ENCODE results near the gene TUBGCP6. TPM values are rescaled to one million over a fixed set of nuclear protein-coding genes. Genes with fewer than 3 reads are reported as not detected.
A peak's percentile ranks its signal among the peaks of the same experiment; 100 is the strongest.

The TUBGCP6 gene
- total RNA-seq, 1 experiment from 2014 or later, result 31.3 TPM

GRCh38 chr22:50184004-50184901, 60.6 kb downstream of the TUBGCP6 start:
- H3K36me3 ChIP-seq (ENCODE audit: control insufficient read depth, insufficient read depth, low read length), result no peaks in the 10 kb centered on the region
- H3K4me1 ChIP-seq (ENCODE audit: control insufficient read depth, insufficient read depth, low read length), result peaks cover 28% of the 10 kb centered on the region
- ATAC-seq (no peak), DNase-seq (ENCODE audit: low read depth, low spot score) (no peak)
- no peak for TF ChIP-seq SIN3A (IDR thresholded peaks at IDR 0.05; ENCODE audit: borderline replicate concordance, insufficient read depth, low read depth, low read length)
- no peak for TF ChIP-seq CTCF (IDR thresholded peaks at IDR 0.05)
- no peak for TF ChIP-seq REST (IDR thresholded peaks at IDR 0.05; ENCODE audit: insufficient read depth in 1 of 2, low read depth in 2 of 2, low read length in 1 of 2)
- TF ChIP-seq TCF7L2 (IDR thresholded peaks at IDR 0.05; ENCODE audit: low read depth, low read length), result no peak
- no peak for TF ChIP-seq POLR2AphosphoS5 (IDR thresholded peaks at IDR 0.05; ENCODE audit: low read depth, low read length)
- intact Hi-C loops (cut with micrococcal nuclease; ENCODE audit: unreplicated experiment), result no loop called here
- H3K27ac ChIP-seq (ENCODE audit: low read length), result peak overlapping the region; percentile 12; the same call in 1 of the 2 replicates
- H3K27me3 ChIP-seq (ENCODE audit: control insufficient read depth, insufficient read depth, low read length), result no peaks in the 10 kb centered on the region
- CTCF ChIA-PET, result no interaction called here
- in situ Hi-C loops (cut with HindIII; ENCODE audit: low pct_unique_long_range_greater_than_20kb, low sequenced_read_pairs), result no loop called here
- H3K9me3 ChIP-seq (ENCODE audit: control insufficient read depth, insufficient read depth, low read depth, low read length), result no peaks in the 10 kb centered on the region
- BruUV-seq (replicated peaks), result no TSS peak
- POLR2A ChIA-PET, result no interaction called here
- H3K4me3 ChIP-seq (ENCODE audit: low read depth in 2 of 2, low read length in 2 of 2), result no peak overlapping the region

GRCh38 chr22:50183141-50183971, 61.5 kb downstream of the TUBGCP6 start:
- no peaks in the 10 kb centered on the region for H3K36me3 ChIP-seq (ENCODE audit: control insufficient read depth, insufficient read depth, low read length)
- H3K9me3 ChIP-seq (ENCODE audit: control insufficient read depth, insufficient read depth, low read depth, low read length), result no peaks in the 10 kb centered on the region
- POLR2A ChIA-PET, result no interaction called here
- H3K4me1 ChIP-seq (ENCODE audit: control insufficient read depth, insufficient read depth, low read length), result peaks cover 19% of the 10 kb centered on the region; the same call in 1 of the 2 replicates
- no peak overlapping the region for H3K27ac ChIP-seq (ENCODE audit: low read length)
- H3K4me3 ChIP-seq (ENCODE audit: low read depth in 2 of 2, low read length in 2 of 2), result no peak overlapping the region
- DNase-seq (ENCODE audit: low read depth, low spot score), result no peak
- no peak for TF ChIP-seq SIN3A (IDR thresholded peaks at IDR 0.05; ENCODE audit: borderline replicate concordance, insufficient read depth, low read depth, low read length)
- no peak for TF ChIP-seq REST (IDR thresholded peaks at IDR 0.05; ENCODE audit: insufficient read depth in 1 of 2, low read depth in 2 of 2, low read length in 1 of 2)
- TF ChIP-seq TCF7L2 (IDR thresholded peaks at IDR 0.05; ENCODE audit: low read depth, low read length), result no peak
- TF ChIP-seq CTCF (IDR thresholded peaks at IDR 0.05), result no peak
- no peak for TF ChIP-seq POLR2AphosphoS5 (IDR thresholded peaks at IDR 0.05; ENCODE audit: low read depth, low read length)
- intact Hi-C loops (cut with micrococcal nuclease; ENCODE audit: unreplicated experiment), result no loop called here
- in situ Hi-C loops (cut with HindIII; ENCODE audit: low pct_unique_long_range_greater_than_20kb, low sequenced_read_pairs), result no loop called here
- ATAC-seq, result no peak
- BruUV-seq (replicated peaks), result no TSS peak
- CTCF ChIA-PET, result no interaction called here
- no peaks in the 10 kb centered on the region for H3K27me3 ChIP-seq (ENCODE audit: control insufficient read depth, insufficient read depth, low read length)
